ENCODE measurements around the gene ARHGAP4.

Gene ARHGAP4

GRCh38 chrX:153861151-153861550 is 64.9 kb downstream of the ARHGAP4 start:
- Histone ChIP-seq H3K56ac (ENCODE audit: low read length) (no peak overlapping the region), H3K4ac (ENCODE audit: low read depth, low read length) (no peak overlapping the region), H3K4me2 (ENCODE audit: low read length) (no peak overlapping the region), H2BK5ac (ENCODE audit: low read length) (no peak overlapping the region), H4K8ac (ENCODE audit: low read depth, low read length) (no peak overlapping the region), H2AK5ac (ENCODE audit: low read length) (no peak overlapping the region), H3K23ac (ENCODE audit: low read length) (no peak overlapping the region), H3K36me3 (ENCODE audit: control insufficient read depth, insufficient read depth, low read length) (no peaks in the 10 kb centered on the region), H2BK15ac (replicated peaks; ENCODE audit: low read depth) (no peak overlapping the region), H2BK120ac (ENCODE audit: low read depth, low read length) (no peak overlapping the region), H3K27ac (ENCODE audit: low read depth, low read length) (no peak overlapping the region), H3K79me1 (ENCODE audit: low read length) (no peaks in the 10 kb centered on the region), H3K4me1 (ENCODE audit: control insufficient read depth, low read depth, low read length) (no peaks in the 10 kb centered on the region), H3K79me2 (ENCODE audit: control insufficient read depth, insufficient read depth, low read length) (no peaks in the 10 kb centered on the region), H3K18ac (ENCODE audit: low read length) (no peak overlapping the region), H4K5ac (ENCODE audit: low read length) (no peak overlapping the region), H3K4me3 (ENCODE audit: low read length) (no peak overlapping the region), H3K9ac (ENCODE audit: low read length) (no peak overlapping the region), H3K27me3 (ENCODE audit: insufficient read depth, low read length, poor library complexity) (no peaks in the 10 kb centered on the region)
- WGBS (ENCODE audit: extremely low coverage, insufficient coverage, low lambda C conversion rate), result no CpG with 5 or more reads among the region's 10 CpGs
- DNase-seq, result no peak

Data from mesendoderm (in vitro differentiated cells).